Stomach smooth muscle (tissue), 2 donors: ENCODE results near the gene ZBED4.

Experiments
- H3K27ac ChIP-seq: one replicate; pipeline ENCODE4 v1.7.0; 2013; ENCODE audit warnings: mild to moderate bottlenecking, low read length, inconsistent platforms
- H3K27me3 ChIP-seq, 2 donors: one replicate each; pipeline ENCODE4 v1.7.0; 2013; ENCODE audit warnings: low read length in 2 of 2; ENCODE audit not compliant: insufficient read depth in 2 of 2, control insufficient read depth in 1 of 2
- H3K36me3 ChIP-seq, 2 donors: one replicate each; pipeline ENCODE4 v1.7.0; 2013; ENCODE audit warnings: low read length in 2 of 2; ENCODE audit not compliant: control insufficient read depth in 2 of 2, insufficient read depth in 2 of 2
- H3K4me1 ChIP-seq: one replicate; pipeline ENCODE4 v1.7.0; 2013; ENCODE audit warnings: low read length; ENCODE audit not compliant: control insufficient read depth, insufficient read depth
- H3K4me3 ChIP-seq, 2 donors: one replicate each; pipeline ENCODE4 v1.7.0; 2013; ENCODE audit warnings: low read length in 2 of 2
- H3K9ac ChIP-seq, 2 donors: one replicate each; pipeline ENCODE4 v1.7.0; 2013; ENCODE audit warnings: low read length in 2 of 2, mild to moderate bottlenecking in 1 of 2
- H3K9me3 ChIP-seq, 2 donors: one replicate each; pipeline ENCODE4 v1.7.0; 2013; ENCODE audit warnings: low read length in 2 of 2; ENCODE audit not compliant: control insufficient read depth in 2 of 2
- donor health status: healthy.
- donor health status: Pancreatic carcinoma.

Gene ZBED4

GRCh38 chr22:49861642-49862495, 8.2 kb downstream of the ZBED4 start:
- H3K4me1 ChIP-seq = no peaks in the 10 kb centered on the region
- no peaks in the 10 kb centered on the region for H3K36me3 ChIP-seq
- H3K4me3 ChIP-seq = no peak overlapping the region
- H3K27ac ChIP-seq = no peak overlapping the region
- H3K9ac ChIP-seq = no peak overlapping the region
- peaks cover 0 to 12% of the 10 kb centered on the region in 2 donors for H3K9me3 ChIP-seq
- no peaks in the 10 kb centered on the region for H3K27me3 ChIP-seq

GRCh38 chr22:49862496-49862776, 8.8 kb downstream of the ZBED4 start:
- no peak overlapping the region for H3K4me3 ChIP-seq
- H3K4me1 ChIP-seq = no peaks in the 10 kb centered on the region
- H3K27me3 ChIP-seq = no peaks in the 10 kb centered on the region
- no peak overlapping the region for H3K27ac ChIP-seq
- H3K9me3 ChIP-seq = peaks cover 0 to 18% of the 10 kb centered on the region in 2 donors
- no peaks in the 10 kb centered on the region for H3K36me3 ChIP-seq
- no peak overlapping the region for H3K9ac ChIP-seq

DNA sequence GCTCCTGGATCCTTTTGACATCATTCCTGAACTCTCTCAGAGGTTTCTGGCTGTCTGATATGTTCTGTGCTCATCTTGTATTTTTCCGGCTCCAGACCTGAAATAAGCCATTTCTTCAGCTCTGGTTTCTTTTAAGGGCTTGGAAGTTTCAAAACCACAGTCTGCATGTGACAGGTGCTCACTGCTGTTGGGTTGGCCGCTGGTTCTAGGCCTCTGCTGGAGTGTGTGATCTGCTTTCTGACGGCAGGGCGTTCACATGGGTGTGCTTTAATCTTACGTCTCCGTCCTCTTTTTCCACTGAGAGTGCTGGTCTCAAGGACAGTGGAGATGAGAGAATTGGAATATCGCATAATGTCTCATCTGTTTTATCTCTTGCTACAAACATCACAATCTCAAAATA, 10.3 kb downstream of the ZBED4 start:
- no peak overlapping the region for H3K9ac ChIP-seq
- no peaks in the 10 kb centered on the region for H3K27me3 ChIP-seq
- H3K4me3 ChIP-seq = no peak overlapping the region
- peaks cover 0 to 24% of the 10 kb centered on the region in 2 donors for H3K9me3 ChIP-seq
- H3K4me1 ChIP-seq = no peaks in the 10 kb centered on the region
- no peak overlapping the region for H3K27ac ChIP-seq
- H3K36me3 ChIP-seq = peaks cover 0 to 3% of the 10 kb centered on the region in 2 donors

DNA sequence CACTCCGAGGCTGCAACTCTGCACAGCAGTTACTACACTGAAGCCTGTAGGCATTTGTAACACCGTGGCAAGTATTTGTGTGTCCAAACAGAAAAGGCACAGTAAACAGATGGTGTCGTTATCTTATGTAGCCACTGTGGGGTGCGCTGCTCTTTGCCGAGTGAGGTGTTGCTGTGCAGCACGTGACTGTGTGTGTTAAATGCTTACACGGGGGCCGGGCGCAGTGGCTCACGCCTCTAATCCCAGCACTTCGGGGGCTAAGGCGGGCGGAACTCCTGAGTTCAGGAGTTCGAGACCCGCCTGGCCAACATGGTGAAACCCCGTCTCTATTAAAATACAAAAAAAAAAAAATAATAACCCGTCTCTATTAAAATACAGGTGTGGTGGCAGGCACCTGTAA, 11.5 kb downstream of the ZBED4 start:
- Histone ChIP-seq H3K4me3 (no peak overlapping the region), H3K4me1 (no peaks in the 10 kb centered on the region), H3K9me3 (peaks cover 6 to 35% of the 10 kb centered on the region in 2 donors), H3K27ac (no peak overlapping the region), H3K9ac (no peak overlapping the region), H3K27me3 (no peaks in the 10 kb centered on the region), H3K36me3 (peaks cover 5% of the 10 kb centered on the region in 2 donors)

GRCh38 chr22:49866134-49866533, 12.5 kb downstream of the ZBED4 start:
- H3K9ac ChIP-seq = no peak overlapping the region

GRCh38 chr22:49866646-49867045, 13.0 kb downstream of the ZBED4 start:
- H3K9me3 ChIP-seq = peaks cover 6 to 35% of the 10 kb centered on the region in 2 donors
- H3K4me1 ChIP-seq = no peaks in the 10 kb centered on the region

More at GRCh38 chr22:49866134-49866533, 12.5 kb downstream of the ZBED4 start:
- Histone ChIP-seq H3K36me3 (peaks cover 5% of the 10 kb centered on the region in 2 donors), H3K4me3 (no peak overlapping the region), H3K27me3 (no peaks in the 10 kb centered on the region), H3K9me3 (peaks cover 6 to 35% of the 10 kb centered on the region in 2 donors), H3K4me1 (no peaks in the 10 kb centered on the region), H3K27ac (no peak overlapping the region)

DNA sequence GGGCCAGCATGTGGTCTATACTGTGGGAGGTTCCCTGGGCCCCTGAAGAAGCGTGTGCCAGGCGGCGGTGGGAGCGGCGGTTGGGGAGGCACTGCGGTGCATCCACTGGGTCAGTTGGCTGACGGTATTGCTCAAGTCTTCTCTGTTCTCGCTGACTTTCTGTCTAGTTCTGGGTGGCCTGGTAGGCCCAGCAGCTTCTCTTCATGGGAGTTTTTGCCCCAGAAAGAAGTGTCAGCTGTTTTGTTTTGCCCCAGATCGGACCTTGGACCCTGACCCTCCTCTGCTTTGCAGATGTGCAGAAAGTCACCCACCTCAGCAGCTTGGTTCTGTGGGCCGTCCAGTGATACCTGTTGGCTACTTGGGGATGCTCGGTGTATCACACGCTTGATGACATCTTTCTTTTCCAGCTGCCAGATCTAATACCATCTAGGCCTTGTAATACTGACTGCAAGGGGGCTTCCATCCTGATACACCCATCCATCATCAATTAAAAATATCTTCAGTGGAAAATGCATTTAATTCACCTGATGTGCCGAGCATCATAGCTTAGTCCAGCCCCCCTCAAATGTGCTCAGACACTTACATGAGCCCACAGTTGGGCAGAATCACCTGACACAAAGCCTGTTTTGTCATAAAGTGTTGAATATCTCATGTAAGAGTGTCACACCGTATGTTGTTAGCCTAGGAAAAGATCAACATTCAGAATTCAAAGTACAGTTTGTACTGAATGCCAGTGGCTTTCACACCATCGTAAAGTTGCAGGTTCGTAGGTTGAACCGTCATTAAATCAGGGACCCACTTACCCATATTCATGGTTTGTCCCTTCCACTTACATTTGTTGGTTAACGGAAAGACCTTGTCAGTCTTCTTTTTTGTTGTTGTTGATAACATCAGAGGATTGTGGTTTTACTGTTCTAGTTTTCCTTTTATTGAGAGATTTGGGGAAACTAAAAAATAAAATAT, 13.9 kb downstream of the ZBED4 start:
- no peak overlapping the region for H3K27ac ChIP-seq
- peaks cover 6 to 35% of the 10 kb centered on the region in 2 donors for H3K9me3 ChIP-seq
- no peak overlapping the region for H3K4me3 ChIP-seq
- no peak overlapping the region for H3K9ac ChIP-seq
- no peaks in the 10 kb centered on the region for H3K27me3 ChIP-seq
- H3K4me1 ChIP-seq = no peaks in the 10 kb centered on the region
- peaks cover 5% of the 10 kb centered on the region in 2 donors for H3K36me3 ChIP-seq

More at GRCh38 chr22:49866646-49867045, 13.0 kb downstream of the ZBED4 start:
- Histone ChIP-seq H3K27ac (no peak overlapping the region), H3K36me3 (peaks cover 5% of the 10 kb centered on the region in 2 donors), H3K9ac (no peak overlapping the region), H3K27me3 (no peaks in the 10 kb centered on the region), H3K4me3 (no peak overlapping the region)

- no peak overlapping the region for H3K9ac ChIP-seq
- no peaks in the 10 kb centered on the region for H3K27me3 ChIP-seq
- no peak overlapping the region for H3K4me3 ChIP-seq
- no peaks in the 10 kb centered on the region for H3K4me1 ChIP-seq
- H3K27ac ChIP-seq = no peak overlapping the region
- peaks cover 6 to 35% of the 10 kb centered on the region in 2 donors for H3K9me3 ChIP-seq
- peaks cover 5% of the 10 kb centered on the region in 2 donors for H3K36me3 ChIP-seq
Measured at GRCh38 chr22:49869086-49869830, 15.6 kb downstream of the ZBED4 start.

GRCh38 chr22:49869845-49870712, 16.4 kb downstream of the ZBED4 start:
- Histone ChIP-seq H3K9ac (no peak overlapping the region), H3K27me3 (no peaks in the 10 kb centered on the region), H3K36me3 (peaks cover 5% of the 10 kb centered on the region in 2 donors), H3K27ac (no peak overlapping the region), H3K4me3 (no peak overlapping the region), H3K9me3 (peaks cover 6 to 35% of the 10 kb centered on the region in 2 donors), H3K4me1 (no peaks in the 10 kb centered on the region)
